Lung (tissue), 12 donors: ENCODE data around the gene ZBED4. TPM values are rescaled to one million over a fixed set of nuclear protein-coding genes. Genes with fewer than 3 reads are reported as not detected.
"Not testable (repeated sequence)": the region's sequence is repeated elsewhere in the genome, so short reads cannot be mapped to it uniquely, and the experiment has no call there.

Experiments
- ATAC-seq: fragments of 200-7000 bp; cut with Tn5 transposase; one replicate; pipeline ENCODE4 v1.9.1; 2020; ENCODE audit warnings: moderate number of reproducible peaks; ENCODE audit not compliant: insufficient read depth, low FRiP score
- DNase-seq, 3 donors: peaks; one replicate each; pipeline ENCODE4 v3.0.0-alpha.2; 2013 to 2017
- H3K27ac ChIP-seq, 2 donors: one replicate each; pipeline ENCODE4 v1.5.1; 2013; ENCODE audit warnings: mild to moderate bottlenecking in 2 of 2, moderate library complexity in 2 of 2, control low read depth in 1 of 2, inconsistent platforms in 1 of 2, low read depth in 1 of 2, low read length in 1 of 2
- H3K27me3 ChIP-seq, 3 donors: one replicate each; pipeline ENCODE4 v1.5.1; 2013; ENCODE audit warnings: low read length in 2 of 3; ENCODE audit not compliant: control insufficient read depth in 3 of 3, insufficient read depth in 3 of 3
- H3K36me3 ChIP-seq, 4 donors: one replicate each; pipeline ENCODE4 v1.5.1; 2013; ENCODE audit warnings: low read length in 4 of 4, mild to moderate bottlenecking in 1 of 4, moderate library complexity in 1 of 4; ENCODE audit not compliant: control insufficient read depth in 4 of 4, insufficient read depth in 4 of 4
- H3K4me1 ChIP-seq, 5 donors: one replicate each; pipeline ENCODE4 v1.5.1; 2013; ENCODE audit warnings: low read length in 5 of 5, mild to moderate bottlenecking in 2 of 5, moderate library complexity in 1 of 5; ENCODE audit not compliant: control insufficient read depth in 5 of 5, insufficient read depth in 5 of 5
- H3K4me3 ChIP-seq: one replicate; pipeline ENCODE4 v1.5.1; 2013; ENCODE audit warnings: mild to moderate bottlenecking, control low read depth, moderate library complexity
- H3K9ac ChIP-seq, 2 donors: one replicate each; pipeline ENCODE4 v1.5.1; 2013; ENCODE audit warnings: low read length in 2 of 2, control low read depth in 1 of 2; ENCODE audit not compliant: insufficient read depth in 1 of 2
- H3K9me3 ChIP-seq, 4 donors: one replicate each; pipeline ENCODE4 v1.5.1; 2013; ENCODE audit warnings: low read length in 3 of 4, mild to moderate bottlenecking in 1 of 4, moderate library complexity in 1 of 4; ENCODE audit not compliant: control insufficient read depth in 4 of 4, insufficient read depth in 3 of 4
- CTCF ChIP-seq: IDR thresholded peaks from 2 replicates; pipeline ENCODE4 v1.5.1; 2012; ENCODE audit warnings: mild to moderate bottlenecking; ENCODE audit errors: control extremely low read depth, extremely low read depth
- WGBS, 2 donors: extraction: QIAGEN DNeasy Blood & Tissue Kit; methylation state at CpG; one replicate each; pipeline ENCODE4 v1.1.7; 2013; 5-methylcytosine and 5-hydroxymethylcytosine counted together
- polyA plus RNA-seq, 2 donors: library from polyadenylated mRNA; stranded (reverse); fragments of 200-250 nt; gene quantifications; one replicate each; pipeline ENCODE4 v1.2.1, GENCODE V29; 2013
- total RNA-seq, 2 donors: library from RNA; depleted of rRNA in 1 of 2; stranded (reverse); fragments of >200 nt in 1 of 2; gene quantifications; one replicate each; pipeline ENCODE4 v1.2.1, GENCODE V29; 2014 to 2021
- donor health status: control.
- donor health status: control.
- donor health status: Bipolar disorder and iron deficiency.
- donor health status: healthy.
- donor health status: DM: yes; HTN: yes; CAD: no.

The ZBED4 gene
- total and polyA plus RNA-seq, 4 donors, result 3.9 to 13.2 (median 9.1) TPM

DNA sequence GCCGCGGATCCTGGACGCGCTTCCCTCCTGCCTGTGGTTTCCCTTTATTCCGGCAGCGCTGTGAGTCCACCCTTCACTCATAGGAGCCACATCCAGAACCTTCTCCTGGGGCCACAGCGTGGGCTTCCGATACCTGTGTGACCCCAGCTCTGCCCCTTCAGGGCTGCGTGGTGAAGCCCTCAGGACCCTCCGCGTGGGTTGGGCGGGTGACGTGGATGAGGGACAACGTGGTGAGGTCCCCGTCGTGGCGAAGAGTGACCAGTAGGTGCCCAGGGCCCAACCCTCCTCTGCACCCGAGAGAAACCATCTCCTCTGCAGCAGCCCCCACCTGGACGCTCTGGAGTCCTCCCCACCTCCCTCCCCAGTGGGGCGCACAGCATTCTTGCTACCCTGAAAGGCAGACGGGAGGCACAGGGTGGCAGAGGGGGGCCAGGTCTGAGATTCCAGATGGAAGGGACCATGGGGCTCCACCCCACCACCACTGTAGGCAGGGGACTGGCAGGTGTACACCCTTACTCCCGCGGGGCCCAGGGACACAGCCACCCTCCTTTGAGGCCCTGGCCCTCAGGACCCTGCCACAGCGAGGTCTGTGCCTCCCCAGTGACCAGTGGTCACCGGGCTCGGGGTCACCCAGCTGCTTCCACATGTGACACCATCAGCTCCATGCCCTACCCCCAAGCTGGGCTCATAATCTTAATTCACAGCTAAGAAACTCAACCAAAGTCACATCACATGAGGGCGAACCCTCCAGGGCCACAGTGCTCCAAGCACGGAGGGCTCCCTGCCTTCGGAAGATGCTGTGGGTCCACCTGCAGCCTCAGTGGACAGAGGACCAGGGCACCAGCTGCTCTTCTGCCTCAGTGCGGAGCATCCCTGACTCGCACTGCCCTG is 3.4 kb upstream of the ZBED4 start:
- WGBS, 2 donors, result 52 to 57% methylated on average over 31 of the region's 31 CpGs
- H3K4me3 ChIP-seq, result no peak overlapping the region
- DNase-seq (no peak), ATAC-seq (no peak)
- TF ChIP-seq CTCF, result no peak
- H3K4me1 ChIP-seq, result peaks cover 3 to 18% (median 5%) of the 10 kb centered on the region in 5 donors
- peaks cover 0 to 48% (median 38%) of the 10 kb centered on the region in 3 donors for H3K27me3 ChIP-seq
- peaks cover 0 to 2% (median 0%) of the 10 kb centered on the region in 4 donors for H3K9me3 ChIP-seq
- no peak overlapping the region for H3K27ac ChIP-seq
- no peaks in the 10 kb centered on the region for H3K36me3 ChIP-seq
- no peak overlapping the region for H3K9ac ChIP-seq

- Histone ChIP-seq H3K36me3 (no peaks in the 10 kb centered on the region), H3K4me3 (no peak overlapping the region), H3K4me1 (peaks cover 7 to 20% (median 12%) of the 10 kb centered on the region in 5 donors), H3K27me3 (peaks cover 0 to 41% (median 30%) of the 10 kb centered on the region in 3 donors), H3K9ac (no peak overlapping the region), H3K27ac (no peak overlapping the region), H3K9me3 (no peaks in the 10 kb centered on the region)
- DNase-seq, result no peak
- TF ChIP-seq CTCF, result no peak
- 74 to 80% methylated on average over 10 of the region's 10 CpGs for WGBS, 2 donors
- no peak for ATAC-seq
Measured at GRCh38 chr22:49850959-49851802, 2.5 kb upstream of the ZBED4 start.

DNA sequence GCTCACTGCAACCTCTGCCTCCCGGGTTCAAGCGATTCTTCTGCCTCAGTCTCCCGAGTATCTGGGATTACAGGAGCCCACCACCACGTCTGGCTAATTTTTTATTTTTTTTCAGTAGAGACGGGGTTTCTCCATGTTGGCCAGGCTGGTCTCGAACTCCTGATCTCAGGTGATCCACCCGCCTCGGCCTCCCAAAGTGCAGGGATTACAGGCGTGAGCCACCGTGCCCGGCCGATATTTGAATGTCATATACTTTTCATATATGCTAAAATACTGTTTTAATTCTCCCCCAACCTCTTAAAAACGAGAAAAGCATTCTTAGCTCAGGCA is 1.1 kb upstream of the ZBED4 start:
- ATAC-seq, H3K36me3 ChIP-seq, DNase-seq, H3K4me3 ChIP-seq, H3K9ac ChIP-seq, H3K9me3 ChIP-seq: not testable (repeated sequence)
- H3K27me3 ChIP-seq, result peaks cover 0 to 29% (median 22%) of the 10 kb centered on the region in 3 donors
- H3K4me1 ChIP-seq, result peaks cover 7 to 27% (median 13%) of the 10 kb centered on the region in 5 donors
- WGBS, 2 donors, result 52 to 55% methylated on average over 13 of the region's 13 CpGs
- peak overlapping the region; percentile 97 to 98 for H3K27ac ChIP-seq
